ENCODE measurements around the gene STX4.

GRCh38 chr16:31087971-31088370, 54.6 kb downstream of the STX4 start:
- TF ChIP-seq EZH2 (IDR thresholded peaks at IDR 0.05), result no peak
- no peak for TF ChIP-seq POLR2AphosphoS5 (IDR thresholded peaks at IDR 0.05; ENCODE audit: borderline replicate concordance, low read depth, low read length)
